Stomach smooth muscle (tissue), 2 donors: ENCODE measurements around the gene PROM1.

ENCODE experiments used
- H3K27ac ChIP-seq: one replicate; pipeline ENCODE4 v1.7.0; 2013; ENCODE audit warnings: mild to moderate bottlenecking, low read length, inconsistent platforms
- H3K27me3 ChIP-seq, 2 donors: one replicate each; pipeline ENCODE4 v1.7.0; 2013; ENCODE audit warnings: low read length in 2 of 2; ENCODE audit not compliant: insufficient read depth in 2 of 2, control insufficient read depth in 1 of 2
- H3K36me3 ChIP-seq, 2 donors: one replicate each; pipeline ENCODE4 v1.7.0; 2013; ENCODE audit warnings: low read length in 2 of 2; ENCODE audit not compliant: control insufficient read depth in 2 of 2, insufficient read depth in 2 of 2
- H3K4me1 ChIP-seq: one replicate; pipeline ENCODE4 v1.7.0; 2013; ENCODE audit warnings: low read length; ENCODE audit not compliant: control insufficient read depth, insufficient read depth
- H3K4me3 ChIP-seq, 2 donors: one replicate each; pipeline ENCODE4 v1.7.0; 2013; ENCODE audit warnings: low read length in 2 of 2
- H3K9ac ChIP-seq, 2 donors: one replicate each; pipeline ENCODE4 v1.7.0; 2013; ENCODE audit warnings: low read length in 2 of 2, mild to moderate bottlenecking in 1 of 2
- H3K9me3 ChIP-seq, 2 donors: one replicate each; pipeline ENCODE4 v1.7.0; 2013; ENCODE audit warnings: low read length in 2 of 2; ENCODE audit not compliant: control insufficient read depth in 2 of 2
- donor health status: healthy.
- donor health status: Pancreatic carcinoma.

The PROM1 gene

DNA sequence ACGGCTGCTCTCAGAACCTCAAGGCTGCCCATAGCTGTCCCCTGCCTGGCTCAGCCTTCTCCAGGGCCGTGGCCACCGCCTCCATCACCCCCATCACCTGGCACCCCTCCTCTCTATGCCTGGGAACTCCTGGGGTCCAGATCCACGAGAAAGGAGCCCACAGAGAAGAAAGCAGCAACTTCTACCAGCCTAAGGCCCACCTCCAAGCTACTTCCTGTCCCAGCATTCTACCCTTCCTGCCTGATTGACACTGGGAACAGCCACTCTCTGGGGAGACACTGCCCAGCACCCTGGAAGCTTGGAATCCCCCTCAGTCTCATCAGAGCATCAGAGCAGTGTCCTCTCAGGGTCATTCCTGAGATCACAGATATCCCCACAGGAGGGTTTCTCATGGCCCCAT is 36.9 kb upstream of the PROM1 start:
- Histone ChIP-seq H3K27me3 (peaks cover 0 to 3% of the 10 kb centered on the region in 2 donors), H3K4me3 (no peak overlapping the region), H3K36me3 (no peaks in the 10 kb centered on the region), H3K9ac (no peak overlapping the region), H3K9me3 (no peaks in the 10 kb centered on the region), H3K27ac (no peak overlapping the region), H3K4me1 (no peaks in the 10 kb centered on the region)

DNA sequence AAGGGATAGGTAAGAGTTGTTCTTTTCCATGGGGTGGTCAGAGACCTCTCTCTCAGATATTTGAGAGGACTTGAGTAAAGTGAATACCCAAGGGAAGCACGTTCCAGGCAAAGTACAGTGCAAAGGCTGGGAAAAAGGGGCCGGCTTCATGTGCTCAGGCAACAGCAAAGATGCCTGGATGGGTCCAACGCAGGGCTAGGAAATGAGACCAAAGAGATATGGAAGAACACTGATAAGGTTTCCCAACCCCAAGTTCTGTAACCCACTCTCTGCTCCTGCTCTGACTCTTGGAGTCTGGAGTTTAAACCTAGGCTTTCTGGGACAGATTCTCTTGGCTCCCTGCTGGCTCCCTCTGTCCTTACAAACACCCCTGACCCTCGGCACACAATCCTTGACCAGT is 36.2 kb upstream of the PROM1 start:
- no peaks in the 10 kb centered on the region for H3K36me3 ChIP-seq
- H3K9me3 ChIP-seq: no peaks in the 10 kb centered on the region
- H3K4me1 ChIP-seq: no peaks in the 10 kb centered on the region
- H3K9ac ChIP-seq: no peak overlapping the region
- peaks cover 0 to 3% of the 10 kb centered on the region in 2 donors for H3K27me3 ChIP-seq
- H3K27ac ChIP-seq: no peak overlapping the region
- H3K4me3 ChIP-seq: no peak overlapping the region

DNA sequence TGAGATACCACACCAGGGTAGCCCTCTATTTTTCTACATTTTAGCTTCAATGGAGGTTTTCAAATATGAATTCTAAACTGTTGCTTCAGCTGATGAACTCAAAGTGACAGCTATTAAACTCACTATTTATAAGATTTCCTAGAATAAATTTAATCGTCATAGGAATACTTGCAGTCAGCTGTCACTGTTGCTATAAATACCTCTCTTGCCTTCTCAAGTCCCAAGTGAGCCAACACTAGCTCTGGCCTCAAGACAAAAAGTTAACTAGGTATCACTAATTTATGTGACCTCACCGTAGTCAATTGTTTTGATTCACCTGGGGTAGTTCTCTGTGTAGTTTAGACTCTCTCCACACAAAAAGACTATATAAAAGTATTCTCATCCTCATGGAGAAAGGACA is 34.3 kb upstream of the PROM1 start:
- Histone ChIP-seq H3K36me3 (no peaks in the 10 kb centered on the region), H3K9ac (no peak overlapping the region), H3K9me3 (no peaks in the 10 kb centered on the region), H3K4me1 (no peaks in the 10 kb centered on the region), H3K4me3 (no peak overlapping the region), H3K27ac (no peak overlapping the region), H3K27me3 (peaks cover 0 to 3% of the 10 kb centered on the region in 2 donors)

DNA sequence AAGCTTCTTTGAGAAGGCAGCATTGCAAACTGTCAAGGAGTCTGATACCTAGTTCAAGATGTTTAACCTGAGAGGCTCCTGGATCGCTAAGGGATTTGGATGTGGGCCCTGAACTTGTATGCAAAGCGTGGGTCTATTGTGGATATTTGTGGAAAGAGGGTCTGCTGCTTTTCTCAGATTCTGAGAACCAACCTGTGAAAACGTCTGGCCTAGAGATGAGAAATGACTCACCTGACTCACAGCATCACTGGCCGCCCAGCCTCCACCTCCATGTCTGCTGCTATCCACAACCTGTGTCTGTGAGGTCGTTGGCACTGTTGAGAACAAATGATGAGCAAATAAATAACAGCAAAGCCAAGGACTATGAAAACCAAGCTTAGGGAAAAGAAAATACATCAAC is 33.3 kb upstream of the PROM1 start:
- H3K4me1 ChIP-seq: no peaks in the 10 kb centered on the region
- H3K4me3 ChIP-seq: no peak overlapping the region
- H3K27me3 ChIP-seq: peaks cover 0 to 3% of the 10 kb centered on the region in 2 donors
- no peak overlapping the region for H3K9ac ChIP-seq
- H3K36me3 ChIP-seq: no peaks in the 10 kb centered on the region
- H3K9me3 ChIP-seq: no peaks in the 10 kb centered on the region
- no peak overlapping the region for H3K27ac ChIP-seq

DNA sequence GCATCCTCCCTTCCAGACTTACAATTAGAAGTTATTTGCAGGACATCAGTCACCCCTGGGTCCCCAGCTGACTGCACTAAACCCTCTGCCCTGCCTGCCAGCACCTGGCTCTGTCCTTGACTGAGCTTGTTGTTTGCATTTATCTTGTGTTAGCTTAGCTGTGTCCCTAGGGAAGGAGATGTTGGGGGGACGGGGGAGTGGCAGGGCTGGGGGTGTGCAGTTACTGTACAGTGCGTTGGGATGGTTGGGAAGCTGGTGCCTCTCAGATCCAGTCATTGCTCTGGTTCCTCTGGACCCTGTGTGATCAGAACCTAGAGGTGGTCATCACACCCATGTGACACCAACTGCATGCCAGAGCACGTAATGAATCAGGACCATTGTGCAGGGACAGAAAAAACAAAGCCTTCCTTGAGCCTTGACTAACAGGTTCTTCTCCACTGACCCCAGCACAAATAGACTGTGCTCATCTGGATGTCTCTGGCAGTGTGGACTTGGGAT is 32.7 kb upstream of the PROM1 start:
- Histone ChIP-seq H3K27me3 (peaks cover 0 to 3% of the 10 kb centered on the region in 2 donors), H3K9me3 (no peaks in the 10 kb centered on the region), H3K4me1 (no peaks in the 10 kb centered on the region), H3K27ac (no peak overlapping the region), H3K9ac (no peak overlapping the region), H3K4me3 (no peak overlapping the region), H3K36me3 (no peaks in the 10 kb centered on the region)

DNA sequence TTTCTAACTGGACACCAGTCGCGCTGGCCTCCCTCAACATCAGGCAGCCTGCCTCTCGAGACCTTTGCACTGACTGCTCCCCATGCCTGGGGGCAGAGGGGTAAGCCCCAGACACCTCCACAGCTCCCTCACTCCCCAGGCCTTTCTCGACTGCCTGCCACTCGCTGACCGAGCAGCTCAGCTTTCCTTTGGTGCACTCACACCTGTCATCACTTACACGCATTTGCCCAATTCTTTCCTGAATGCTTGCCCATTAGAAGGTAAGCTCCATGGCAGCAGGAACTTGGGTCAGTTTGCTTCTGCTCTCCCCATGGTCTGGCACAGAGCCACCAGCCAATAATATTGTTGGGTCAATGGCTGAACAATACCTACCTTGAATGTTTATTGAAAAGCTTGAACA is 32.2 kb upstream of the PROM1 start:
- no peak overlapping the region for H3K4me3 ChIP-seq

DNA sequence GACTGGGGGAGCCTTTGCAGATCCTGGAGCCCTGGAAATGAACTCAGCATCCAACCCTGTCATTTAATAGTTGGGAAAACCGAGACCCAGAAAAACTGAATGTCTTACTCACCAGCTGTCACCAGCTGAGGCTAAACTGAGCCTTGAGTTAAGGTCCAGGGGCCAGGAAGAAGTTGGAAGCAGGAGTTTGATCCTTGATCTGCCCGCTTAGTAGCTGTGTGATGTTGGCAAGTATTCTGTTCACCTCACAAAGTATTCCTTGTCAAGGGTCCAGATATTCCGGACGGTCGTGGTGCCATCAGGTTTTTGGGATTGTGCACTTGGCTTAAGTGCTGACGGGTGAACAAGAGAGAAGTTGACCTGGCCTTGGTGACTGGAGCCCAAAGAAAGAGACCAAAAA is 30.7 kb upstream of the PROM1 start:
- Histone ChIP-seq H3K27ac (no peak overlapping the region), H3K9me3 (no peaks in the 10 kb centered on the region), H3K36me3 (no peaks in the 10 kb centered on the region)

More for the DNA sequence above, 32.2 kb upstream of the PROM1 start:
- no peaks in the 10 kb centered on the region for H3K4me1 ChIP-seq
- H3K27me3 ChIP-seq: peaks cover 0 to 3% of the 10 kb centered on the region in 2 donors
- H3K9ac ChIP-seq: no peak overlapping the region
- no peaks in the 10 kb centered on the region for H3K9me3 ChIP-seq
- no peaks in the 10 kb centered on the region for H3K36me3 ChIP-seq
- H3K27ac ChIP-seq: no peak overlapping the region

DNA sequence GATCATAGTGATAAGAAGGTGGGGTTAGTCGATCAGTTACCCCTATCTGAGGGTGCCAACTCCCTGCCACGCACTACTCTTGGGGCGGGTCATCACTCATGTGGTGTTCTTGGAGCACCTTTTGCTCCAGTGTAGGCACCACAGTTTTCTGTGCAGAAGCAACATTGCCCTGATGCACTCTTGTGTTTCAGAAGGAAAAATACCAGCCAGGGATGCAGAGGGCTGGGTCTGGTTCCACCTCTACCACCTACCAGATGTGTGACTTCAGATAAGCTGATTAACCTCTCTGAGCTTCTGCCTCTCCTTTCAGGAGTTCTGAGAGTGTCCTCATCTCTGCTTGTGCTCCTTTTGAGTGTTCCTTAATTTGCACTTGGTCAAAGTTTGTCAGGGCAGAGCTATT is 29.9 kb upstream of the PROM1 start:
- no peak overlapping the region for H3K27ac ChIP-seq
- H3K4me1 ChIP-seq: no peaks in the 10 kb centered on the region
- H3K36me3 ChIP-seq: no peaks in the 10 kb centered on the region
- peaks cover 0 to 3% of the 10 kb centered on the region in 2 donors for H3K27me3 ChIP-seq
- H3K9me3 ChIP-seq: no peaks in the 10 kb centered on the region
- H3K9ac ChIP-seq: no peak overlapping the region
- no peak overlapping the region for H3K4me3 ChIP-seq

More for the DNA sequence above, 30.7 kb upstream of the PROM1 start:
- Histone ChIP-seq H3K4me3 (no peak overlapping the region), H3K9ac (no peak overlapping the region), H3K4me1 (no peaks in the 10 kb centered on the region), H3K27me3 (peaks cover 0 to 3% of the 10 kb centered on the region in 2 donors)

DNA sequence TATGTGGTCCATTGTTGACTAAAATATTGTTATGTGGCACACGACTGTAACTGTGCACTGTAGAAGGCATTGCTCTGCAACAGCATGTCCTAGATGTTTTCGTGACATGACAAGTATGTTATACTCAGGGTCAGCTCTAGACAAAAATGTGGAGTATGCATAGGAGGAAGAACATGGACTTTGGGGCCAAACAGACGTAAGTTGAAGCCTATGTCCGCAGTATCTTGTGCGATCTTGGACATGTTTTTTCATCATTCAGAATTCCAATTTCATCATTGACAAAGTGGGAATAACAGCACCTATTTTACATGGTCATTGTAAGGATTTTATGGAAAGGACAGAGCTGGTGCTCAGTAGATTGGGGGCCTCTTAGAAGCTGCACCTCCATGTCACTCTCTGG is 27.7 kb upstream of the PROM1 start:
- H3K4me1 ChIP-seq: no peaks in the 10 kb centered on the region

DNA sequence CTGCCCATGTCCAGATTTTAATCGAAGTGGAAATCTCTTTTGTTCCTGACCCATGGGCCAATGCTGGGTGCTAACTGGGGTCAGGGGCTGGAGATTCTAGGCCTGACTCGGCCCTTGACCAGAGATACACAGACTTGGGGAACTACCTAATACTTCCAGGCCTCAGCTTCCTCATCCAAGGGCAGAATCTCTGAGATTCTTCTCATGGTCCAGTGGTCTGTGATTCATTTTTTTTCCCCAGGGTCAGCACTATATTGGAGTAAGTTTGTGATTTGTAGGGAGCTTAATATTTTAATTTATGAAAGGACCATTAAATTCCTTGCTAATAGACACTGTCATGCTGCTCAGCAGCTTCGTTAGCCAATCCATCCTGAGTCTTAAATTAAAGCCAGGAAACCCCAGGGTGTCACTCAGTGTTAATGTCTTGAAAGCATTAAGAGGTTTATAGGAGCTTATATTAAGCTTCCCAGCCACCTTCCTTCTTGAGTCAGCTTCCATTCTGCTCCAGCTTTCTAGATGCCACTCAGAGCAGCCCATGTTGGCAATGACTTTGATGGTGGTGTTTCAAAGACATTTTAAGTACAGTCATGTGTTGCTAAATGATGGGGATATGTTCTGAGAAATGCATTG is 27.0 kb upstream of the PROM1 start:
- Histone ChIP-seq H3K36me3 (no peaks in the 10 kb centered on the region), H3K4me3 (no peak overlapping the region), H3K9ac (no peak overlapping the region), H3K9me3 (no peaks in the 10 kb centered on the region), H3K27ac (no peak overlapping the region), H3K27me3 (no peaks in the 10 kb centered on the region), H3K4me1 (no peaks in the 10 kb centered on the region)

More for the DNA sequence above, 27.7 kb upstream of the PROM1 start:
- no peak overlapping the region for H3K27ac ChIP-seq
- H3K27me3 ChIP-seq: peaks cover 0 to 3% of the 10 kb centered on the region in 2 donors
- no peaks in the 10 kb centered on the region for H3K9me3 ChIP-seq
- no peak overlapping the region for H3K9ac ChIP-seq
- H3K4me3 ChIP-seq: no peak overlapping the region
- H3K36me3 ChIP-seq: no peaks in the 10 kb centered on the region

DNA sequence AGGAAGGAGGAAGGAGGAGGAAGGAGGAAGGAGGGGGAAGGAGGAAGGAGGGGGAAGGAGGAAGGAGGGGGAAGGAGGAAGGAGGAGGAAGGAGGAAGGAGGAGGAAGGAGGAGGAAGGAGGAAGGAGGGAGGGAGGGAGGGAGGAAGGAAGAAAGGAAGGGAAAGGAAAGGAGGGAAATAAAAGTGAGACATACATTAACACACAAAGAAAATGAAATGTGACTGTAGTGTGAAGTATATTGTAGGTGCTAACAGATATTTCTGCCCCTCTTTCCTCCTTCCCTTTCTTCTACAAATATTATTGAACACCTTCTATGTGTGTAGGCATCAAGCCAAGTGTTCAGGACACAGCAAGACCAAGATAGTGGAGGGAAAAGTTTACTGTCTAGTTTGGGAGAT is 26.4 kb upstream of the PROM1 start:
- Histone ChIP-seq H3K36me3 (no peaks in the 10 kb centered on the region), H3K27me3 (no peaks in the 10 kb centered on the region), H3K9me3 (no peaks in the 10 kb centered on the region), H3K27ac (no peak overlapping the region), H3K9ac (no peak overlapping the region), H3K4me3 (no peak overlapping the region), H3K4me1 (no peaks in the 10 kb centered on the region)
